GM19238 (cell line): ENCODE results near the gene S100Z.
"Not testable (repeated sequence)": the region's sequence is repeated elsewhere in the genome, so short reads cannot be mapped to it uniquely, and the experiment has no call there.

Experiments used
- DNase-seq: peaks from one replicate; pipeline ENCODE4 v3.0.0; 2011; ENCODE audit warnings: low spot score; ENCODE audit not compliant: insufficient read length

S100Z gene

DNA sequence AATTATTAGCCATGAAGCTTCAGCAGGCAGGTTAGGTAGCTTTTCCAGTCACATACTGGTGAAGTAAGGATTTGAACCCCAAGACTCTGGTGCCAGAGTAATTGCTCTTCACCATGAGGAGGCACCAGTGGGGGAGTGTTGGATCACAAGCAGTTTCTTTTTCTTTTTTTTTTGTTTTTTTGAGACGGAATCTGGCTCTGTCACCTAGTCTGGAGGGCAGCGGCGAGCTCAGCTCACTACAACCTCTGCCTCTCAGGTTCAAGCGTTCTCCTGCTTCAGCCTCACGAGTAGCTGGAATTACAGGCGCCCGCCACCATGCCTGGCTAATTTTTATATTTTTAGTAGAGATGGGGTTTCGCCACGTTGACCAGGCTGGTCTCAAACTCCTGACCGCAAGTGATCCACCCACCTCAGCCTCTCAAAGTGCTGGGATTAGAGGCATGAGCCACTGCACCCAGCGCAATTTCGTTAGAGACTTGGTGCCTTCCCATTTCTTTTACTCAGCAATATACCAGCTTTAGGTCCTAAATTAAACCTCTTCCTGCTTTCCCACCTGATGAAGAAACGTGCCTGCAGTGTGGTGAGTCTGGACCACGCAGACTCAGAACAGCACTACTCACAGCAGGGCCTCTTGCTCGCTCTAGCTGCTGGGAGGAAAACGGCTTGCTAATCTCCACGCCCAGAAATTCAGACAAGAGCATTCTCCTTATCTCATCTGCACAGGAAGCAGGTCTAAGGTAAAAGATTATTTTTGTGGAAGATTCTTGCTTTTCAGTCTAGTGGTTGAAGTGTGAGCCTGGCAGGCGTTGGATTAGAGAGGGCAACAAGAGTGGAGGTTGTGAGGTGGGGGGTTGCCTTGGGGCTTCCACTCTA lies at the start of gene S100Z:
Gene S100Z, plus strand, starts transcription at position 596 of the 873 bp plus-strand sequence. CDS start 25,346 bp downstream, outside the sequence.
- no peak for DNase-seq

DNA sequence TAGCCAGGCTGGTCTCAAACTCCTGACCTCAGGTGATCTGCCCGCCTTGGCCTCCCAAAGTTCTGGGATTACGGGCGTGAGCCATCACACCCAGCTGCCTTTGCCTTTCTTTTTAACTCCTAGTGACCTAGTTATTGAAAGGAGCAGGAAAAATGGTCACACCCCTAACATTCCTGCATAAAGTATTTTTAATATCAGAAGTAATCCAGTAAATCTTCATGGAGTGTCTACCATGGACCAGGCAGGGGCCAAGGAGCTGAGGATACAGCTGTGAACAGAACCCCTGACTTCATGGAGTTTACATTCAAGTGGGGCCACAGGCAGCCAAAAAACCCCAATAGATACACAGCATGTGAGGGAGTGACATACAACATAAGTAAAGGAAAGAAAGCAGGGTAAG lies 49.2 kb upstream of the S100Z start:
- no peak for DNase-seq

DNA sequence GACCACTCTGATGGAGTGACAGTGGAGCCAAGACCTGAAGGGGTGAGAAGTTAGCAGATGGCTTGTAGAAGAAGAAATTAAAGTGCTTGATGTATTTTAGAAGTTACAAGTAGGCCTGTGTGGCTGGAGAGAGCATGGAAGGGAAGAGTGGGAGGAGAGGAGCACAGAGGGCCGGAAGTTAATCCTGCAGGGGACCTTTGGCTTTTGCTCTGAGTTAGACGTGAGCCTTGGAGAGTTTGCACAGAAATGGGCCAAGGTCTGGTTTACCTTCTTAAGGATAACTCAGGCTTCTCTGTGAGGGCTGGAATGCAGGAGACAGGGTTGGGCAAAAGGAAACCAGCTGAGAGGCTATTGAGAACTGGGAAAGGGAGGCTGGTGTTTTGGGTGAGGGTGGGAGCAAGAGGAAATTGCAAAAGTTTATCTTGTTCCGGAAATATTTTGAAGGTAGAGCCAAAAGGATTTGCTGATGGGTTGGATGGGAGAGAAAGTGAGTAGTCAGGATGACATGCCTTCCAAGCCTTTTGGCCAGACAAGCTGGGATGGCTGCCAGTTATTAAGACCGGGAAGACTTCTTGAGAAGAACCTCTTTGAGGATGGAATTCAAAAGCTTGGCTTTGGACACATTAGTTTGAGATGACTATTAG lies 48.5 kb upstream of the S100Z start:
- no peak for DNase-seq

DNA sequence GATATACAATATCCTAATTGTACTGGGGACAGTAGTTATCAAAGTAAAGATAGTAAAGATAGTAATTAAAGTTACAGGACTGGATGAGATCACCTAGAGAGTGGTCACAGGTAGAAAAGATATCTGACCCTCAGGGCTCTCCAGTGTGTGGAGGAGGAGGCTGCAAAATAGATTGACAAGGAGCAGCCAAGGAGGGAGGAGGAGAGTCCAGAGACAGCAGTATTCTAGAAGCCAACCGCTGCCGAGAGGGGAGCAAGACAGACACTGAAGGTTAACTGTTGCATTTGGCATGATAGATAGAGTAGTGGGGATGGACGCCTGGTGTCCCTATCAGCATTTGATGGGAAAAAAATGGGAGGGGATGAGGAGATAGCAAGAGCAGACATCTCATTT lies 48.0 kb upstream of the S100Z start:
- DNase-seq = no peak

DNA sequence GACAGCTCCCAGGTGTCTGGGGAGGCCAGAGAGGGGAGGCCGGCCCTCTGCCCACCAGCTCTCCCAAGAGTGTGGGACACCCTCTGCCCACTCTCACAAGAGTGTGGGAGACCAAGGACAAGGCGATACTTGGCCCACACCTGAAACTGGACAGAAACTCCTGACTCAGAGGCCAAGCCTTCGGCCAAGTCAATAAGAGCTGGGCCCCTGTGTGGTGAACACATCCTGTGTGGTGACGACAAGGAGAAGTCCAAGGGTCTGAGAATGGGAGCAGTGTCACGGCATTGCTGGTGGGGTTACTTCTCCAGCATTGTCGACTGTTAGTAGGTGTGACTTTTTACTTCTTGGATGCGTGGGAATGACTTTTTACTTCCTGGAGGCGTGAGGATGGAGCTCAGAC lies 45.5 kb upstream of the S100Z start:
- no peak for DNase-seq

DNA sequence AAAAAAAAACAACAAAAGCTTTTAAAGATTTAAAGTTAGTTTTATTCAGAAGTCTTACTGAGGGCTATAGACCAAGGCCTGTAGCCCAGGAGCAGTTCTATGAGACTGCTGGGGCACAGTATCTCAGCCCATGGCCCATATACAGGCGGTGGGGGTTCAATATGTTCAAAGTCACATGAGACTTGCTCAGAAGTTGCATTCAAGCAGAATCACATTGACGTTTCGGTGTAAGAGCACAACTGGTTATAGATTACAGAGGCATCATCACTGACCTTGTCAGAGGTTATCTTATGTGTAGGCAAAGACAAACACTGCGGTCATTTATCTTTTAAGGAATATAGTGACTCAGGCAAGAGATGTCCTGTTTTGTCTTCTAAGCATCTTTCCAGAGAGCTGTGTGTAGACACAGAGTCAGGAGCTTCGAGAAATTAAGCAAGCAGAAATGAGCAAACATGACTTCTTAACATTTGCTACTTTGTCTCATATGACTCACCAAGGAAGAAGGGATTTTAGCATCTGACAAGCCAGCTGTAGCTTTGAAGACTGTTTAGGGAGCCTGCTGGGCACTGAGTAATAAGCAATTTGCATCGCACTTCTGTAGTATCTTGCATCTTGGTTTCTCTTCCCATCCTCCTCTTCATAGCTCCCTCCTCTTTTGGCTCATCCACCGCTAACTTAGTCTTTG lies 43.9 kb upstream of the S100Z start:
- no peak for DNase-seq

DNA sequence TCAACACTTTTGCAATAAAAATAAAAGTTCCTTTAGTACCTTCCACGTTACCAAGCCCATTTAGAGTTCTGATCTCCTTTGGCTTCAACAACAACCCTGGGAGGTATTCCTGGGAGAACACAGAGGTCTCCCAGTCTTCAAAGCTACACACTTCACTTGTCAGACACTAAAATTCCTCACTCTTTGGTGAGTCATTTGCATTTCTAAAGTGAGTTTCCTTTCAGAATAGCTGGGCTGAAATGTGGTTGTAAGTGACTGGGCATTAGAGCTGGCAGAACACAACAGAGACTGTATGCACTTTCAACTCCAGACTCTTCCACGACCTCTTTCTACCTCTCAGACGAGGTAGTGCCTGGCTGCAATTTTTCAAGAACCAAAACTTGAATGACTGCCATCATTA lies 42.5 kb upstream of the S100Z start:
- no peak for DNase-seq

DNA sequence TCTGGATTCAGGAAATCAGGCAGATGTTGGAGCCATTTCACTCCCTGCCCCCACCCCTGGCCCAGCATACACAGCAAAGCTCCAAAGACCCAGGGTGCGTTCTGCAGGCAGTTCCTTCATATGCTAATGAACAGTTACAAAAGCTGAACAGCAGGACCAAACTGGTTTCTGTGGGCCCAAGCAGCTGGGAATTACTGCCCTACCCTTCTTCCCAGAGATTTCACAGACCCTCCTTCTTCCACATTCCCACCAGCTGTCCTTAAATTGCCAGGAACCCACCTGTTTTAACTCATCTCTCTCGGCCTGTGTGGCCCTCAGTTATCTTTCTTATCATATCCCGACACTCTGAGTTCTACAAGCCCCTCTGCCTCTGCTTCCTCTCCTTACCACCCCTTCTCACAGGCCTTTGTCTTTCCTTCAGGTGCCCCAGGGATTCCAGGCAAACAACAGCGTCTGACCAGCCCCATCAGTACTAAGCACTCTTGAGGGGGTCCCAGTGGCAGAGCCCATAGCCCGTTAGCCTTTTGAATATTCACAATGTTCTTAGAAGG lies 41.6 kb upstream of the S100Z start:
- no peak for DNase-seq

DNA sequence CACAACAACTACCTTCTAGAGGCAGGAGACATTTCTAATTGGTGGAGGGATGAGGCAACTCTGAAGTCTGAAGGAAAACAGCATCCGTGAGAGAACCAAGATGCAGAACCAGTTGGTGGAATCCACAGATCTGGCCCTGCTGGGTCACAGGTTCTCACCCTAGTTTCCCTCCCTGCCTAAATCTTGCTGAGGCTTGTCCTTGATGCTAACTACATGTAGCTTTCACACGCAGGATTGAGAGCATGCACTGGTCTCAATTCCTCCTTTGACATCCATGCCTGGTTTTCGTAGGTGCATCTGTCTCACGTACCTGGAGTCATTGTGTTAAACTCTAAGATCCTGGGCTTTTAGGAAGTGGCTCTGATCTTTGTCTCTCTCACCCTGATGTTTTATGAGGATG lies 40.7 kb upstream of the S100Z start:
- no peak for DNase-seq

DNA sequence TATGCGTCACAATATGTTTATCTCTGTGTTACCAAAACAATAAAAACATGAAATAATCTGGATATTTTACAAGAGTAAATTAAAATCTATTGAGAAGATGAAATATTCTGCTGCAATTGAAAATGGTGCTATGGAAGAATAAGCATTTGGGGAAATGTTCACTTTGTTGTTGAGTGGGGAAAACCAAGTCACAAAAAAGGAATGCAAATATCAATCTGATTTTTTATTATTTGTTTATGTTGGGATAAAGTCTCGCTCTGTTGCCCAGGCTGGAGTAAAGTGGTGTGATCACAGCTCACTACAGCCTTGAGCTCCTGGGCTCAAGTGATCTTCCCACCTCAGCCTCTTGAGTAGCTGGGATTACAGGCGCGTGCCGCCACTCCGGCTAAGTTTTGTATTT lies 39.6 kb upstream of the S100Z start:
- no peak for DNase-seq

DNA sequence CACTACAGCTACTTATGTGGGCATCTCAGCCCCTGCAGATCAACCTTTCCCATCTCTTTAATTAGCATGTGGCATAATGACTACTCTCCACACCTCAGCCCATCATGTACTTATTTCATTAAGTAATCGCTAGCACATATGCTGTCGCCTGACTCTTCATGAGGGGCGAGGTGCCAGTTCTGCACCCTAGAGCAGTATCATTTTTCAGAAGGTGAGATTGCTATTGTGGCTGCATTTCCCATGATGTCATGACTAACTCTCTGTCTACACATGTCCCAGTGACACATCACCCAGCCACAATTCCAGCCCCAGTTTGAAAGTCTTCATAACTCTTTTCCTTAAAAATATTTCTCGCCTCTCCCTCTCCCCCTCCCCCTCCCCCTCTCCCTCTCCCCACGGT lies 38.6 kb upstream of the S100Z start:
- DNase-seq = no peak

DNA sequence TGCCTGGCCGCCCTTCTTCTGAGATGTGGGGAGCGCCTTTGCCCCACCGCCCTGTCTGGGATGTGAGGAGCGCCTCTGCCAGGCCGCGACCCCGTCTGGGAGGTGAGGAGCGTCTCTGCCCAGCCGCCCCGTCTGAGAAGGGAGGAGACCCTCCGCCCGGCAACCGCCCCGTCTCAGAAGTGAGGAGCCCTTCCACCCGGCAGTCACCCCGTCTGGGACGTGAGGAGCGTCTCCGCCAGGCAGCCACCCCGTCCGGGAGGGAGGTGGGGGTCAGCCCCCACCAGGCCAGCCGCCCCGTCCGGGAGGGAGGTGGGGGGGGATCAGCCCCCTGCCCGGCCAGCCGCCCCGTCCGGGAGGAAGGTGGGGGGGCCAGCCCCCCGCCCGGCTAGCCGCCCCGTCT lies 37.6 kb upstream of the S100Z start:
- not testable (repeated sequence) for DNase-seq

DNA sequence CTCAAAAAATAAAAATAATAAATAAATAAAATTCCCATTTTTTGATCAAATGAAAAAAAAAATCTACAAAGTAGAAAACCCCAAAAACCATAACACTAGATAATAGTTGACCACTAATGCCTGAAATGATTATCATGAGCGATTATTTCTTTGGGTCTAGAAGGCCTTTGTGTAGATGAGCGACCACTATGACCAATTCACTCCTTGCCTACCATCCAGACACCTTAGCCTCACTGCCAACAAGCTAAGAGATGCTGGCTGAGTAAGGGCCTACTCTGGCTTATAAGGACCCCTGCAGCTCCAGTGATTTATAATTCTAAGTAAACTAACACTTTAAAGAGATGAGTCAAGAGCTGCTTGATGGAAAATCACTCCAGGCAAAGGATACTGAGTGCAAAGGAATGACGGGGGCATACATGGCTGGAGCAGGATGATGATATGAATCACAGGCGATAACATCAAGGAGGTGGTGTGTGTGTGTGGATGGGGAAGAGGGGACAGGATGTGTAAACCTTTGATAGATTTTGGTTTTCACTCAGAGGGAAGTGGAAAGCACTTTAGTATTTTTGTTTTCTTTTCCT lies 35.7 kb upstream of the S100Z start:
- no peak for DNase-seq

DNA sequence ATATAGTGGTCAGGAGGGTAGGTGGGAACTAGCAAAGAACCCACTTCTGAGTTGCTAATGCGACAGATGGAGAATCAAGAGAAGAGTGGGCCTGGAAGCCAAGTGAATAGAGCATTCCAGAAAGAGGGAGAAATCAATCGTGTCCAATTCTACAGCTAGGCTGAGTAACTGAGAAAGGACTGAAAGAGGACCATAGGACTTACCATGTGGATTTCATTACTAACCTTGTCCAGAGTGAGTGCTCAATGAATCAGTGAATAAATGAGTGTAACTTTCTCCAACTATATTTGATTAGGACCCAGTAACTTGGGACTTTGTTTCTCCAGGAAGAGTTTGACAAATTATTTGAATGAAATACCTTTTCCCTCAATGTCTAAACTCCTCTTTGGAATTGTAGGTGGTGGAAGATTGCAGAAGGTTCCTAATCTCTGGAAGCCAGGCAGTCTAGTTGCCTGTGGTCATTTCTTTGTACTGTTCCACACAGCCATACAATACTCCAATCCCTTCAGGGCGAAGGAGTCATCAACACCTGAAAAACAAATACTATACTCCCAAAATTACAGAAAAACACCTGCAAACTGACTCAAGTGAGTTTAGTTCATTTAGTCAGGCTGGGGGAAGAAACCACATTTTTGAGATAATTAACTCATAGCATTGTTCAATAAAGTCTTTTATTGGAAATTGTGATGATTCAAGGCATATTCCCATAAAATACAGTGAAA lies 33.5 kb upstream of the S100Z start:
- DNase-seq = no peak

DNA sequence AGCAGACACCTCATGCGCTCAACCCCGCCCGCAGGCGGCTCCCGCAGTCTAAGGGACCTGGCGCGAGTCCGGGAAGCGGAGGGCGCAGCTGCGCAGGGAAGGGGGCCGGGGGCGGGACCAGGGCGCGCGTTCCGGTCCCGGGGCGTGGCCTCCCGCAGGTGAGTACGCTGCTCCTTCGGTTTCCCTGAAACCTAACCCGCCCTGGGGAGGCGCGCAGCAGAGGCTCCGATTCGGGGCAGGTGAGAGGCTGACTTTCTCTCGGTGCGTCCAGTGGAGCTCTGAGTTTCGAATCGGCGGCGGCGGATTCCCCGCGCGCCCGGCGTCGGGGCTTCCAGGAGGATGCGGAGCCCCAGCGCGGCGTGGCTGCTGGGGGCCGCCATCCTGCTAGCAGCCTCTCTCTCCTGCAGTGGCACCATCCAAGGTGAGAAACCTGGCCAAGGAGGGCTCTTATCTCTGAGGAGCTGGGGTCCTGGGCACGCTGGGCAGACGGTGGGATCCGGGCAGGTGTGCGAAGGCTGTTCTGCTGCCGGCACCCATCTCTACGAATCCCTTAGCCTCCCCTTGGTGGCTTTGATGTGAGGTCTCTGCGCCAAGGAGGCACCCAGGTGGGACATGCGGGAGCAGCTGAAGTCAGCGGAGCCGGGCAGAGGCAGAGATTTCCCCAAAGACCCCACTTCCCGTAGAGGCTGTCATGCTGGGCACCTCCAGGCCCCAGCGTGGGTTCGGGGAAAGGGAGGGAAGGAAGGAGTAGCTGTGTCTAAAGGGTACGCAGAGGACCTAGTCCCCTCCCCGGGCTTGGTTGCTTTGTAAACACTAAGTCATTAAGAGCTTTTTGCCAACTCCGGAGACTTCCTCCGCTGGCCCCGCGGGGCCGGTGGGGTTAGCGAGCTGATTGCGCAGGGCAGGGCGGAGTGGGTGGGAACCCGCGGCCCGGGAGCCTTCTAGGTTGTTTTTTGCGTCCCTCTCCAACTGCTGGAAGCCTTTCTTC lies 30.7 kb upstream of the S100Z start, which contains the start of gene F2RL1:
Gene F2RL1, plus strand, starts transcription at position 187 of the 988 bp plus-strand sequence. Its CDS starts 153 bp downstream, at position 340.
- no peak for DNase-seq

DNA sequence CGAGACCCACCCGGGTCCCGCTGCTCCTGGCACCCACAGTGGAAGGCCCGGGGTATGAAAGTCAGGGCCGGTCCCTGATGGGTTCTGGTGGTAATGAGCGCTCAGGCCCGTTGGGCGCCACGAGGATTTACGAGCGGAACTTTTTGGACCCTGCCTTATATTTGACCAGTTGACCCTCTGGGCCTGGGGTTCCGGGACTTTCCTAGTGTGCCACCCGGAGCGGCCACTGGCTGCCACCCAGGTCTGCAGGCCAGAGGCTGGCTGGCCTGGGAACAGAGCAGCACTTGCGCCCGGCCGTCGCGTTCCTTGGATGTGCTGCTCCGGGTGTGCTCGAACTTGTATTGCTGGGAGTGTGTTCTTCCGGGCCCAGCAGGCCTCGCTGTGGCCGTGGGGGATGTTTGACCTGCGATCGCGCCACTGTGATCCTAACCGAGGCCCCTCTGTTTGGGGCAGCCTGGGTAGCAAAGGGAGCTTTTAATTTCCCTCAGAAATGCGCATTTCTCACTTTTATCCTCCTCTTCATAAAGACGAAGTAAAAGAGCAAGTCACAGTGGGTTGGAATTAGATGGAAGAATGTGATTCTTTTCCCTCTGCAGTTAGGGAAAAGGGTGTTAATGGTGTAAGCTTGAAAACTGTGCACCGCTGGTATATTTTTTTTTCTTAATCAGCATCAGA lies 29.8 kb upstream of the S100Z start:
- DNase-seq = no peak

DNA sequence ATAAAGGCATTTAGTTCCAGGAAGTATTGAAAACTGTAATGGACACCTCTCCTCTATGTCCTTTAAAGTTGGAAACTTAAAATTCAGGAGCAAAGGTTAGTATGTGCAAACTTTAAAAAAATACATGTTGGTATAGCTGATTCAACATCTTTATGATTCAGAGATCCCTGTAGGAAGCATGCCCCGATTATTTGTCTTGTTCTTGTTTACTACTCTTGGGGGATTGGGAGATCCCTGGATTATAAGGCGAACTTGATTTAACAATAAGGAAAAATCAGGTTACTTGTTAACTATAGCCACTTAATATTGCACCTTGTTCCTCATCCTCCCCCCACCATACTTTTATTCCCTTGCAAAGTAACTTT lies 29.3 kb upstream of the S100Z start:
- no peak for DNase-seq

DNA sequence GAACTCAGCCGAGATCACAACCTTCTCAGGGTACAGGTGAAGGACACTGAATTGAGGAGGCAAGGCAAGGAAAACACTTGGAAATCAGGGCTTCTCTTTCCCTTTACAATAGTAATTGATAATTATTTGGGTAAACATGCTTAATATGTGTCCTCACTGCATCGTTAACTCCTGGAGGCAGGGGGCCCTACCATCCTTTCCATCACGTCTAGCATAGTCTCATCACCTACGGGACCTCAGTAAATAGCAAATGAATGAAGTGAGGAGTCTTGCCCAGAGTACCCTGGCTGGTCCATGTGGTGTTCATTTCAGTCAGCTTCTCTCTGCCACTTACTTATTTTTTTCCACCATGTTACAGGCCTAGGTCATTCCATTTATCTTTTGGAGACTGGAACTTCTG lies 28.7 kb upstream of the S100Z start:
- no peak for DNase-seq

DNA sequence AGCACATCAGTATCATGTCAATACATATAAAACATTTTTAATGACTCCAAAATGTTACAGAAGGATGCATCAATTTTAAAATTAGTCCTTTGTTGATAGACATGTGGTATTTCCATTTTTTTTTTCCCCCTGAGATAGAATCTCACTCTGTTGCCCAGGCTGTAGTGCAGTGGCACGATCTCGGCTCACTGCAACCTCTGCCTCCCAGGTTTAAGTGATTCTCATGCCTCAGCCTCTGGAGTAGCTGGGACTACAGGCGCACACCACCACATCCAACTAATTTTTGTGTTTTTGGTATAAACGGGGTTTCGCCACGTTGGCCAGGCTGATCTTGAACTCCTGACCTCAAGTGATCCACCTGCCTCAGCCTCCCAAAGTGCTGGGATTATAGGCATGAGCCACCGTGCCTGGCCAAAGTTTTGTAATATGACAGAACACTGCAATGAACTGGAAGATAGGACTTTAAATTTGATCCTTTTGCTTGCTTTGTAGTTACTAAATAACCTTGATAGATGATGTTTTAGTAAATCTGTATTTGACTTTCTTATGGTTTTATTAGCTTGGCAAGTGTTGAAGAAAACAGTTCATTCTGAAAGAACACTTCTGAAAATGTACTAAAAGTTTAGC lies 27.6 kb upstream of the S100Z start:
- not testable (repeated sequence) for DNase-seq
